Germinal center (tissue), 1 donor: ENCODE data around the gene CCL23.

Experiments
- DNase-seq: peaks from one replicate; pipeline ENCODE4 v3.0.0; 2012; ENCODE audit warnings: mixed read lengths, low spot score

Gene CCL23

GRCh38 chr17:35969558-35970380 is 48.0 kb downstream of the CCL23 start:
- peak; percentile 61 for DNase-seq

GRCh38 chr17:35968520-35969054 is 49.2 kb downstream of the CCL23 start:
- DNase-seq, result no peak

- DNase-seq, result no peak
Observed at GRCh38 chr17:35965272-35965671, 52.5 kb downstream of the CCL23 start.

GRCh38 chr17:35963663-35964062 is 54.1 kb downstream of the CCL23 start:
- DNase-seq, result no peak
